Femur (tissue), 1 donor: ENCODE data around the gene NRCAM.

Experiments
- DNase-seq: peaks from one replicate; pipeline ENCODE4 v3.0.0-alpha.2; 2017

The NRCAM gene

GRCh38 chr7:108193594-108194498 is 262.4 kb downstream of the NRCAM start:
- DNase-seq: no peak

GRCh38 chr7:108190891-108191290 is 265.3 kb downstream of the NRCAM start:
- no peak for DNase-seq

- DNase-seq: no peak
Measured at GRCh38 chr7:108189733-108190388, 266.4 kb downstream of the NRCAM start.

- DNase-seq: no peak
Measured at GRCh38 chr7:108188724-108189123, 267.5 kb downstream of the NRCAM start.

GRCh38 chr7:108181073-108181985 is 274.9 kb downstream of the NRCAM start:
- DNase-seq: no peak

GRCh38 chr7:108178398-108178797 is 277.8 kb downstream of the NRCAM start:
- peak; percentile 26 for DNase-seq

GRCh38 chr7:108171164-108171563 is 285.1 kb downstream of the NRCAM start:
- no peak for DNase-seq

GRCh38 chr7:108170251-108170650 is 286.0 kb downstream of the NRCAM start:
- no peak for DNase-seq

GRCh38 chr7:108167460-108167859 is 288.8 kb downstream of the NRCAM start:
- DNase-seq: no peak

- no peak for DNase-seq
Measured at GRCh38 chr7:108166687-108167086, 289.5 kb downstream of the NRCAM start.

- no peak for DNase-seq
Measured at GRCh38 chr7:108165723-108166122, 290.5 kb downstream of the NRCAM start.

GRCh38 chr7:108164946-108165345 is 291.3 kb downstream of the NRCAM start:
- no peak for DNase-seq

GRCh38 chr7:108164342-108164741 is 291.9 kb downstream of the NRCAM start:
- no peak for DNase-seq

GRCh38 chr7:108158776-108159175 is 297.5 kb downstream of the NRCAM start:
- DNase-seq: no peak

- DNase-seq: no peak
Measured at GRCh38 chr7:108157606-108158335, 298.5 kb downstream of the NRCAM start.

GRCh38 chr7:108156897-108157605 is 299.2 kb downstream of the NRCAM start:
- no peak for DNase-seq

GRCh38 chr7:108152198-108152597 is 304.0 kb downstream of the NRCAM start:
- DNase-seq: no peak

GRCh38 chr7:108149908-108150307 is 306.3 kb downstream of the NRCAM start:
- DNase-seq: no peak

- no peak for DNase-seq
Measured at GRCh38 chr7:108149119-108149518, 307.1 kb downstream of the NRCAM start.

- DNase-seq: no peak
Measured at GRCh38 chr7:108147031-108147563, 309.1 kb downstream of the NRCAM start.

- peak; percentile 84 for DNase-seq
Measured at GRCh38 chr7:108146070-108146842, 310.0 kb downstream of the NRCAM start.
